HG02884 (cell line): ENCODE measurements around the gene FILIP1L.
A peak's percentile ranks its signal among the peaks of the same experiment; 100 is the strongest.
"Not testable (repeated sequence)": the region's sequence is repeated elsewhere in the genome, so short reads cannot be mapped to it uniquely, and the experiment has no call there.

Source experiments
- ATAC-seq: cut with Tn5 transposase; IDR thresholded peaks from one replicate; pipeline ENCODE4 v1.9.1; 2021; ENCODE audit warnings: mild to moderate bottlenecking, moderate library complexity; ENCODE audit not compliant: unreplicated experiment

Gene FILIP1L

DNA sequence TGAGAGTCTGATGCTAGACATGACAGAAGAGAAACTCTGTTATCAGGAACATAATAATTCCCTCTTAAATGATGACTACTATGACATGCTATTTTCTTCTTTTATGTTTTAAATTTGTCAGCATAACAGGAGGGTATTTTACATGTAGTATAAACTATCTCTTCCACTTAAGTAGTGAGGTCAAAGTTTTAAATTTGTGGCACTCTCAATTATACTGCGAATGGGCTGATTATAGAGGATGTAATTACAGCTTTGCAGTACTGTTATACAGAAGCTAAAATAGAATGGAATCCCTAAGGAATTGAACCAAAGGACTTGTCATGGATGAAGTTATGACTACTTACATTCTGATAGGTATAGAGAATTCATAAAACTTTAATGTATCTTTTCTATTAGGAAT is 262.3 kb downstream of the FILIP1L start:
- ATAC-seq = no peak

DNA sequence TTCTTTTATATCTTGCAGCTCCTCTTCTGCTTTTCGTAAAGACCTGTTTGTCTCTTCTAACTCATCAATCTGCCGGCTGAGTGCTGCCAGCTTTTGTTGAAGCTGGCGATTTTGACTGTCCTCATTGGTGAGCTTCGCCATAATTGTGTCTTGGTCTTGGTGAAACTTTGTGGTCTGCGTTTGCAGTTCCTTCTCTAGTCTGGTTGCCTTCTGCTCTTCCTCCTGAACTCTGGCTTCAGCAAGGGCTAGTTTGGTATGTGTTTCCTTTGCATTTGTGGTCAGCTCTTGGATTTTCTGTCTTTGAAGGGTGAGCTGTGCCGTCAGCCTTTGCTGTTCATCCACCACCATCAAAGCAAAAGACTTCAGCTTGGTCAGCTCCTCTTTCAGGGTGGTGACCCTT is 263.7 kb downstream of the FILIP1L start:
- no peak for ATAC-seq

DNA sequence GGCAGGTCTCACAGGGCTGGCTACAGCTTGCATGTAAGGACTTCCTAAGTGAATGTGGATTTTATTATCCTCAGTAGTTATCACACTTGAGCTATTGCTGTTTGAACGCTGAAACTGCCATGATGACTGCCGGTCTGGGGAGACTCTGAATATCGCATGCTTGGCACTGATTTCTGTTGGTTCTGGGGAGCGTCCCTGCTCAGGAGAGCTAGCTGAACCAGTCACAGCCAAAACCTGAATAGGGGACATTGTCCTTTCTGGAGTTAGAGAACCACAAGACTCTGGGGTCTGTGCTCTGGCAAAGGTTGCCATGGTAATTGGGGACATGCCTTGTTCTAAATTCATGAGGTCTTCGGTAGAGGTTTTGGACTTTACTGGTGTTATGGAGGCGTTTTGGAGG is 265.9 kb downstream of the FILIP1L start:
- no peak for ATAC-seq

DNA sequence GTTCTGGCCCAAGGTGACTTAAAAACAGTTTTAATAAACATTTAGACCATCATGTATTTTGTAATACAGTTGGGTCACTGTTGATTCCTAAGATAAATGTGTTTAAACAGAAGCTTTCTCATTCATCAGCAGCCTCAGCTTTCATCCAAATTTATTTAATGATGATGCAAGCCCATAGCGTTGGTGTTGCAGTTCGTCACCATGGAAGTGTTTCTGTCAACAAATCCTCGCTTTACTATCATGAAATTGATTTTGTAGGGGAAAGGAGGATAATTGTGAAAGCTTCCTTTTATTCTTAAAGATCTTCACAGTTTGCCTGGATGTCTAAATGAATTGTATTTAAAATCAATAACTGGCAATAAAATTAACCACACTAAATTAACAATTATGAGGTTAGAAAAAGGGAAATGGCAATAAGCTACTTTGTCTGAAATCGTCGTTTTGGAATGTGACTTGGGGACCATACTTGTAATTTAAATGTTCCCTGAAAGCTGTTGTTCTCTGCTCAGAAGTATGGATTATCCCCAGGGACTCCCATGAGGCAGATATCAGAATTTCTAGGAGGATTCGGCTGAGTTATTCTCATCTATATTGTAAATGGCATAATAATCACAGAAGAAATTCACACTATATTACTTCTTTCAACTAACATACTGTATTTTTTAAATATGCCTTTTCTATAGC is 267.7 kb downstream of the FILIP1L start:
- ATAC-seq = no peak

DNA sequence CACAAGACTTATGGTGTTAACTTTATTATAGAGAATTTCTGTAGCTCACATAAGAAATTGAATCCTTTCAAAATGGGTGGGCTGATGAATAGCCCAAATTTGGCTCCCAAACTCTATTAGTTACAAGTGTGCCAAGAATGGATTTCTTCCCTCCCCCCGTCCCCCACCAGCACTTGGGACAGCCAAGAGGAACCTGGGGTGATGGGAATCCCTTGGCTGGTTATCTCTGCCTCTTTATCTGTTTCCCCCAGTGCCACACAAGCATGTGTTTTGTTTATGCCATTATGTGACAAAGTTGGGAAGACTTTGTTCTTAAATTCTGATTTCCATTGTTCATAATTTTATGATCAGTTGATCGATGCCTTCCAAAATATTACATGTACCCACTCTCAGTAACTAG is 268.3 kb downstream of the FILIP1L start:
- no peak for ATAC-seq

DNA sequence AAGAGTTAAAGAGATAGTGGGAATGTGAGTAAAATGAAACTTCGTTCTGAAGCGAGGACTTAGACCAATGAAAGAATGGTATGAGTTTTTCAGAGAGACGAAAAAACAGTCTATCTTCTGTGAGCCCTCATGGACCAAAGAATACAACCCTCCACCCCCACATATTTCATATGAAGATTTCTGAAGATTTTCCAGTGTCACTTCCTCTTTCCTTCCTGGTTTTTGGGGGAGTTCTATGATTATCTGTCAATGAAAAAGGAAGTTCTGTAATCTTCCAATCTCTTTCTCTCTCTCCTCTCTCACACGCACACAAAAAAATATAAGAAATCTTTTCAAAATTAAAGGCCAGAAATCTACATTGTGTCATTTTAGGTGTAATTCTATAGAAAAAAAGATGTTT is 269.0 kb downstream of the FILIP1L start:
- ATAC-seq = no peak

DNA sequence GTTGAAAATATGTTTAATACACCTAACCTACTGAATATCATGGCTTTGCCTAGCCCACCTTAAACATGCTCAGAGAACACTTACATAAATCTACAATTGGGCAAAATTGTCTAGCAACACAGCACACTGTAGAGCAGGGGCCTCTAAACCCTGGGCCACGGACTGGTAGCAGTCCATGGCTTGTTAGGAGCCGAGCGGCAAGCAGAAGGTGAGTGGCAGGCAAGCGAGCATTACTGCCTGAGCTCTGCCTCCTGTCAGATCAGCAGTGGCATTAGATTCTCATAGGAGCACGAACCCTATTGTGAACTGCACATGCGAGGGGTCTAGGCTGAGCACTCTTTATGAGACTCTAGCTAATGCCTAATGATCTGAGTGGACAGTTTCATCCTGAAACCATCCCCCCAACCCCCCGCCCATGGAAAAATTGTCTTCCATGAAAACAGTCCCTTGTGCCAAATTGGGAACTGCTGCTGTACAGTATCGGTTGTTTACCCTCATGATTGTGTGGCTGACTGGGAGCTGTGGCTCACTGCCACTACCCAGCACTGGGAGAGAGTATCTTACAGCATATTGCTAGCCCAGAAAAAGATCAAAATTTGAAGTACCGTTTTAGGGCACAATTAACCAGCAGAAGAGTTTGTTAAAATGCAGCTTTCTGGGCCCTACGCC is 270.6 kb downstream of the FILIP1L start:
- no peak for ATAC-seq

DNA sequence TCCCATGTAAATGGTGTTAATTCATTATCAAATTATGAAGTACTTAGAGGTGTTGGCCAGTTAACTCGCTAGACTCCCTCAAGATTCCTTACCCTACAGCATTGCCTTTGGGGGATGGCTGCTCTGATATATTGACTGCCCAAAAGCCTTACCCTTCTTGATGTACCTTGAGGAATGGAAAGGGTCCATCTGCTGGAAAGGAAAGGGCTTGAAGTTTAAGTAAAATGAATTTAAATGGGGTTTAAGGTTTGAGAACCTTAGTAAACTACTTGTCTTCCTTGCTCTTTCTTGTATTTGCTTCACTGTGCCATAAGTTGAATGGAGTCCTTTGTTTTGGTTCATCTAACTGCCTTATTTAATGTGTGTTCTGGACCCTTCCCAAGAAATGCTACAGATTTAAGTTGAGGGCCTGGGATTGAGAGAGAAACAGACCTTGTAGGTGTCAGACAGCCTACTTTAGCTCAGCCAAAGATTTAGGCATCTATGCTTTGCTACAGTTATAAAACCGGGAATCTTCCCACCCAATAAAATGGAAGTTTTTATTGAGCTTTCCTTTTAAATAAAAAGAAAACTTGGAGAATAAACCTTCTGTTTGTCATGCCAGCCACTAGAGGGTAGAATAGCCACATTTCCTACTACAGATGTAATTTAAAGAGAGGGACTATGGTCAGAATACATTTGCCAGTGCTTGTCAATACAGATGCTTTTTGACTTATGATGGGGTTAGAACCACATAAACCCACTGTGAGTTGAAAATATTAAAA is 271.3 kb downstream of the FILIP1L start:
- peak; percentile 40 for ATAC-seq

DNA sequence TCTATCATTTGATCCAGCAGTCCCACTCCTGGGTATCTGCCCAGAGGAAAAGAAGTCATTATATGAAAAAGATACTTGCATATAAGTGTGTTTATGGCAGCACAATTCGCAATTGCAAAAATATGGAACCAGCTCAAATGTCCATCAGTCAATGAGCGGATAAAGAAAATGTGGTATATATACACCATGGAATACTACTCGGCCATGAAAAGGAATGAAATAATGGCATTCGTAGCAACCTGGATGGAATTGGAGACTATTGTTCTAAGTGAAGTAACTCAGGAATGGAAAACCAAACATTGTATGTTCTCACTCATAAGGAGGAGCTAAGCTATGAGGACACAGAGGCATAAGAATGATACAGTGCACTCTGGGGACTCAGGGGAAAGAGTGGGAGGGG is 272.4 kb downstream of the FILIP1L start:
- ATAC-seq = not testable (repeated sequence)

DNA sequence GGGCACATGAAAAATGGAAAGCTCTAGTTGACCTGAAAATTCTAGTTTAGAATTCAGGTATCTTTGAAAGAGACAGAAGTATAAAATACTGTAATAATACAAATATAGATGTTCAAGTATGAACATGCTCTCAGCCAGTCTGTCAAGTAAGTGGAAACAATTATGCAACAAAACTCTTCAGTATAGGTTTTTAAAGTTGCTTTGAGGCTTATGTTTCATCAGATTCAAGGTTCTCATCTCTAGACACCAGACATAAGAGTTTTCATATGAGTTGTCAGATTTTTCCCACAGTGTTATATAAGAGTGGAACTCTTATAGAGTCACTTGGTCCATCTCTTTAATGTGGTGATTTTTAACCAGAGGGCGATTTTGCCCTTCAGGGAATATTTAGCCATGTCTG is 274.7 kb downstream of the FILIP1L start:
- no peak for ATAC-seq

DNA sequence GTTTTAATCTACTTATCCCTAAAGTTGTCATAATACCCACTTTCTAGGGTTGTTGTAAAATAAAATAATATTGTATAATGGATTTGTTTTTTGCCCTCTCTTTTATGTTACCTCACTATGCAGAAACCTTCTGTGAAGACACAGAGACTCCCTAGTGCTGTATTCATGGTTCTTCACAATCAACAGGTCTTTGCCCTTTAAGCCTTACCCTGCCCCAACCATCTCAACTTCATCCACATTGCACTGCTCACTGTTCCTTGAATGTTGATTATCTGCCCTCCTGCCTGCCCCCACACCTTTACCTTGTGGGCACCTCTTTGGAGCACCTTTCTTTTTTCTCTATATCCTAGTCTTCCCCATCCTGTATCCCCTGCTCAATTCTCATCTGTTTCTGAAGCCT is 275.5 kb downstream of the FILIP1L start:
- no peak for ATAC-seq

DNA sequence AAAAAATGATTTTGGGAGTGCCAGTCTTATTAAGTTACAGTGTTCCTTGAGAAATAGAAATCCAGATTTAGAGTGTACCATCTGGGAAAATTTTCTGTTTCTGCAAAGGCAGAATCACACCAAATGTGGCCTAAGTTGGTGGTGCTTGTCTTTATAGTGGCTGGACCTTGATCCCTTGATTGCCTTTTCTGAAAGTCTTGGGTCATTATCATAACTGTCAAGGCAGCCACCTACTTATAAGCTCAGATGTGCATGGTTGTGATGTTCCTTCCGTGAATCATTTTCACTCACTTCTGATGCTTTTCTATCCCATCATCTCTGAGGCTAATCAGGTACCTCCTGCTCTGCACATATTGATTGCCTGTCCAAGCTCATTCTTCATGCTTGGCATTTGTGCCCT is 276.6 kb downstream of the FILIP1L start:
- ATAC-seq = no peak

DNA sequence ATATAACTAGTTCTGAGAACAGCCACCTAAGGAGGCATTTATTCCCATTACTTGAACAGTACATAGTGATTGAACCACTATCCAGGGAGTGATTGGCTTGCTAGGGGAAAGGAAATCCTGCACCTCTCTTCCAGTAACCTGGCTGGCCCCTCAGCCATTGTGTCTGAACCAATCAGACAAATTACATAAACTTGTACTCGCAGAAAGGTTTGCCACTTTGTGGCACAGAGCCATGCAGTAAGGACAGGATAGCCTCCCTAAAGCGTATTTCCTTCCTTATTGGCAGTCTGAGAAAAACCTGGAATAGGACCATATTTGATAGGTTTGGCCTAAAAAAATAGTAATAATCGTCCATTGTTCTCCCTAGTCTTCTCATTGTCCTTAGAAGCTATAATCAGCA is 277.6 kb downstream of the FILIP1L start:
- no peak for ATAC-seq

DNA sequence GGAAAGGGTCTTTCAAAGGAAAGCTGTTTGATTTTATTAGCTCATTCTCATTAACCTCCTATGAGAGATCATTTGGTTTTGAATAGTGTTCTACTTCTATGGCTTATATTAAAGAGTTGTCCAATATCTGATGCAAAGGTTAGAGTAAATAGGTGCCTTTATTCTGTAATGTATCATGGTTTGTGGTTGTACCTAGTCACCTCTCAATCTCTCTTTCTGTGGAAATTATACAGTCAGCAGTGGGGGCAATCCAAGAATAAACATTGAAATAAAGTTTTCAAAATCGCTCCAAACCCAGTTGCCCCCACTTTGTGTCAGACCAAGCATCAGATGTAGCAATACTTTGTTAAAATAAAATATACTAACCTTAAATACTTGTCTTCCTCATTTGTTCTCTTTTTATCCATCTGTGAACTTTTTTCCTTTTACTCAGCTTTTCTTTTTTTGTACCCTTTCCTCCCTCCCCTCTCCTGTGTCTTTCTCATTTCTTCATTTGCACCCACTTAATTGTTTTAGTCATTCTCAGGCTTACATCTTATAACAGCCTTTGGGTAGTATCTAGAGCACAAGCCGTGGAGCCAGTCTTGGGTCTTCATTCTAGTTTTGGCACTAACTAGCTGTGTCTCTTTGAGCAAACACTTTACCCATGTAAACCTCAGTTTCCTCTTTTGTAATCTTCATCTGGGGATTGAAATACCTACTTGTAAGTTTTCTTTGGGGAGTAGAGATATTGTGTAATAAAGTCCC is 279.9 kb downstream of the FILIP1L start:
- no peak for ATAC-seq

DNA sequence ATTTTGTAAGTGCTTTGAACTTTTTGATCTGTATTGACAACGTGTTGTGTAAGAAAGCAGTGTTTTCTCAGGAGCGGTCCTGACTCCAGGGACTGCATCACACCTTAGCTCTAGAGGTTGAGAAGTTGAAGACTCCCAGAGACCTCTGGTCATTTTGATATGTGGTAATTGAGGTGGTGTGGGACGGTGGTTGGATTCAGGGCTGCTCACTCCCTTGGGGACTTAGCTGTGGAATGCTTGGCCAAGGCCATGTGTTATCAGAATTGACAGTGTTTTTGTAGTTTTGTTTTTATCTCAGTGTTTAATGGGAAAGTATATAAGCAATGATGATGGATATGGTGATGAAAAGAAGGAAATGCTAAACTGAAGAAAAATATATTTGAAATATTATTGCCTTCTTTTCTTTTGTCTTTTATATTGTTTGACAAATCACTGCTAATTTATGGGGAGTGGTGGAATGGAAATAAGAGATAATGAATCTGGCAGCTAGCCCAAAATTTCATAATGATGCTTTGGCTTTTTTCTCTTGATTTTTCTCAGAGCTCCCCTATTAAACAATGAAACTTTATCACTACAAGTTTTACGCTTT is 280.6 kb downstream of the FILIP1L start:
- no peak for ATAC-seq

DNA sequence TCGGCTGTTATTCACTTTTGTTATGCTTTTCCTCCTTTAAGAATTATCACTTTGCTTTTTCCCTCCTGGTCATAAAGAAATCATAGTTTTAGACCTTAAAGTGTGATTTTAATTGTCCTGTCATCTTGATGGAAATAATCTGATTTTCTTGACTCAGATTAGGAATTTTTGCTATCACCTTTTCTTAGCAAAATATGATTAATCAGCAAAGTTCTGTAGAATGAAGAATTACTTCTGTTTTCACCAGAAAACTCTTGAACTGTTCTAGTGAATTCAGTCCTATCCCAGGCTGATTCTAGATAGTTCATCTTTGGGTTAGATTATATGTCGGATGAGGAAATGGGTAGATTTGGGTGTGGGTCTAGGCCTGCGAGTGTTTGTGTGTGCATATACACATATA is 284.5 kb downstream of the FILIP1L start:
- ATAC-seq = no peak

DNA sequence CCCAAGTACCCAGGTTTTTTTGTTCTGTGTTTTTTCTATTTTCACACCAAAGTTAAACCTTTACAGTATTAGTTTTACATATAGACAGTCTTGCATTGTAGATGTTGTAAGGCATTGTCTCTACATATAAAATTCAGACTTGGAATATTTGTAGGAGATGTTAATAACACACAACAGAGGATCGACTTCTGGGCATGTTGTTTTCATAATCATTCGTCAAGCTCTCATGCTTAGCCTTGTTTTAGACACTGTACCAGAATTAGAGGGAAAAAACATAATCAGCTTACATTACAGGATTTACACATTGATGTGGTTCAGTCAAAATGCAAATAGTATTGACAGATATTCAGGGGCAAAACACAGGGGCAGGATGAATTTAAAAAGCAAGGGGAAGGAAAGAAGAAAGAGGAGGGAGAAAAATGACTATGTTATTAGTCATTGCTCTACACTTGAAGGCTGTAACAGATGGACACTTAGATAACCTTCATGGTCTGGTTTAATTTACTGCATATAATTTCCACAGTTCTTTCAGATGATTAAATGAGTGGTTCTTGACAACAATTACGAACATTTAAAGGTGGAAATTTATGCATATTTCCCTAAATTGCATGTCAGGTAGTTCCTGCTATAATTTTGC is 289.2 kb downstream of the FILIP1L start:
- ATAC-seq = no peak

DNA sequence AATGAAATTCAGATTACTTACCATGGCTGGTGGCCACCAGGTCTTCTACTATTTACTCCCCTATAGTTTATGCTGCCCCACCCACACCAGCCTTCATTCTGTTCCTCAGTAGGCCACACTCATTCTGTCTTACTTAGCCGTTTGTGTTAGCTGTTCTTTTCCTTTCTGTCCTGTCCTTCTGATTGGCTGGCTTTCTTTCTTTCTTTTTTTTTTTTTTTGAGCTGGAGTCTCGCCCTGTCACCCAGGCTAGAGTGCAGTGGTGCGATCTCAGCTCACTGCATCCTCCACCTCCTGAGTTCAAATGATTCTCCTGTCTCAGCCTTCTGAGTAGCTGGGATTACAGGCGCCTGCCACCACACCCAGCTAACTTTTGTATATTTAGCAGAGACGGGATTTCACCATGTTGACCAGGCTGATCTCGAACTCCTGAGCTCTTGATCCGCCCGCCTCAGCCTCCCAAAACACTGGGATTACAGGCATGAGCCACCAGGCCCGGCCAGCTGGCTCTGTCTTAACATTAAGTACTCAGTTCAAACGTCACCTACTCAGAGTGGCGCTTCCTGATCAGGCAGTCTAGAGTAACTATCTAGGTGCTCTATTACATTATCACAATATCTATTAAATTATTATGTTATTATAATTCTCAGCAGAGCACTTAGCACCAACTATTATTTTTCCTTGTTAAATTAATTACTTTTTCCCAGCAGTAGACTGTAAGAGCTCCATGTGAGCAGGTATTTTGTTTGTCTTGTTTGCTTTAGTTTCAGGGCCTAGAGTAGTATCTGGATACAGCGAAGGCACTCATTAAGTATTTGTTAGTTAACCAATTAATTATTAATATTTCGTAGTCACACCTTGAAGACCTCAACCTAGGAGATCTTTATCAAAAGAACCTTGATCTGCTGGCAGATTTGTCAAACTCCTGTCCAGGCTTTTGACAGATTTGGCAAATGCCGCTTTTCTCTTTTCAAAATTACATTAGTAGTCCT is 290.3 kb downstream of the FILIP1L start:
- ATAC-seq = no peak

DNA sequence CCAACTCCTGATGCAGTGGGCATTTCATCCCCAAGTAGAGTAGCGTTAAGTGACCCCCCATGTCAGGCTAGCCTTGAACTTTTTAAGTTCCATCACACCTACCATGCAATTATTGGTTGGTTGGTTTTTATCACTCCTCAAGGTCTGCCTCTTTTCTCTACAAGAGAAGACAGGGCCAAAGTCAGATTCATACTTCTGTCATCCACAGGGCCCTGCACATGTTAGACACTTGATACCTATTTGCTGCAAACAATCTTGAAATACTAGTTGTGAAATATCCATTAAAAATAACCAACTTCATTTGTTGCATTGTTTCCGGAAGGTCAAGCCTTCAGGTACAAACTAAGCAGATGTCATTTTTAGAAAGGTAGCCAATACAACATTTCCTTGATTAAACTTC is 295.5 kb downstream of the FILIP1L start:
- no peak for ATAC-seq
